HG02678 (cell line): Measurements from ENCODE around the gene PRKN.

Source experiments
- ATAC-seq: cut with Tn5 transposase; IDR thresholded peaks from one replicate; pipeline ENCODE4 v1.9.1; 2021; ENCODE audit warnings: mild to moderate bottlenecking, moderate library complexity; ENCODE audit not compliant: unreplicated experiment

The PRKN gene

GRCh38 chr6:161644521-161644920, 1083.0 kb downstream of the PRKN start:
- no peak for ATAC-seq

- no peak for ATAC-seq
These were observed 1086.4 kb downstream of the PRKN start for GRCh38 chr6:161641175-161641574.

- ATAC-seq: no peak
These were observed 1087.8 kb downstream of the PRKN start for GRCh38 chr6:161639772-161640171.

- ATAC-seq: no peak
These were observed 1089.9 kb downstream of the PRKN start for GRCh38 chr6:161637658-161638057.

- no peak for ATAC-seq
These were observed 1090.6 kb downstream of the PRKN start for GRCh38 chr6:161636882-161637430.

- no peak for ATAC-seq
These were observed 1091.6 kb downstream of the PRKN start for GRCh38 chr6:161635975-161636374.

GRCh38 chr6:161634916-161635315, 1092.7 kb downstream of the PRKN start:
- ATAC-seq: no peak

- no peak for ATAC-seq
These were observed 1095.8 kb downstream of the PRKN start for GRCh38 chr6:161631676-161632194.

- ATAC-seq: no peak
These were observed 1096.9 kb downstream of the PRKN start for GRCh38 chr6:161630674-161631073.

- ATAC-seq: no peak
These were observed 1101.4 kb downstream of the PRKN start for GRCh38 chr6:161626132-161626676.

- no peak for ATAC-seq
These were observed 1103.5 kb downstream of the PRKN start for GRCh38 chr6:161624111-161624510.

- ATAC-seq: no peak
These were observed 1104.8 kb downstream of the PRKN start for GRCh38 chr6:161622779-161623178.

- no peak for ATAC-seq
These were observed 1108.6 kb downstream of the PRKN start for GRCh38 chr6:161618831-161619454.

GRCh38 chr6:161613711-161614110, 1113.9 kb downstream of the PRKN start:
- no peak for ATAC-seq

- ATAC-seq: no peak
These were observed 1118.8 kb downstream of the PRKN start for GRCh38 chr6:161608771-161609170.

- no peak for ATAC-seq
These were observed 1119.8 kb downstream of the PRKN start for GRCh38 chr6:161607696-161608297.

- no peak for ATAC-seq
These were observed 1125.2 kb downstream of the PRKN start for GRCh38 chr6:161602359-161602758.

GRCh38 chr6:161598896-161599295, 1128.7 kb downstream of the PRKN start:
- ATAC-seq: no peak

GRCh38 chr6:161596807-161597520, 1130.6 kb downstream of the PRKN start:
- no peak for ATAC-seq

GRCh38 chr6:161594412-161594811, 1133.2 kb downstream of the PRKN start:
- no peak for ATAC-seq

- ATAC-seq: no peak
These were observed 1136.5 kb downstream of the PRKN start for GRCh38 chr6:161590961-161591627.
